NT2/D1 (cell line): ENCODE measurements around the gene CACNB2.

Experiments used
- SUZ12 ChIP-seq: IDR thresholded peaks from 2 replicates; pipeline ENCODE4 v1.6.1; 2011; ENCODE audit not compliant: insufficient read length, insufficient read depth; ENCODE audit errors: extremely low read depth
- YY1 ChIP-seq: IDR thresholded peaks from 2 replicates; pipeline ENCODE4 v1.6.1; 2011; ENCODE audit not compliant: insufficient read length, insufficient read depth
- ZNF274 ChIP-seq: IDR thresholded peaks from 2 replicates; pipeline ENCODE4 v1.6.1; 2011; ENCODE audit warnings: mild to moderate bottlenecking, low read depth, low read length

DNA sequence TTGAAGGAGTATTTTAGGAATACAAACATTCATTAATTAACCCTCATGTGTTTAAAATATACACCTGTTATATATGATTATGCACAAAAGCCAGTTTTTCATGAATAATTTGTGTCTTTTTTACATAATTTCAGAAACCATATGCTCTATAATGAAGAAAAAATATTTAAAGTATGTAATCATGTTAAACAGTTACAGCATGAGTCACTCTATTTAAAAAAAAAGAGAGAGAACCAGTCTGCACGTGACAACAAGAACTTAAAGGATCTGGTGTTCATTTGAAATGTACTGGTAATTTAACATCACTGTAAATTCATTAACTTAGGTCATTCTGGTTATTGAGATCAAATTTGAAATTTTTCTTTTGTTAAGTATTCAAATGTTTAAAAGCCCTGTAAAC is 228.5 kb downstream of the CACNB2 start:
- TF ChIP-seq ZNF274 (no peak), SUZ12 (no peak), YY1 (no peak)
